Natural killer cell (primary cell): ENCODE data around the gene POGLUT3. TPM values are rescaled to one million over a fixed set of nuclear protein-coding genes. Genes with fewer than 3 reads are reported as not detected.

Experiments used
- ATAC-seq, 3 donors: fragments of 150-1000 bp in 2 of 3; fragments of 200-7000 bp in 1 of 3; cut with Tn5 transposase; 1 replicate in 1 of 3; 2 replicates in 2 of 3; pipeline ENCODE4 v1.10.0; 2021; ENCODE audit warnings: mild to moderate bottlenecking in 2 of 3, moderate library complexity in 2 of 3
- DNase-seq, 2 donors: peaks; one replicate each; pipeline versions ENCODE4 v3.0.0 to v3.0.0-alpha.2; 2013 to 2021; ENCODE audit warnings: mixed read lengths in 1 of 2
- H3K27ac ChIP-seq: one replicate; pipeline ENCODE4 v1.5.1; 2013; ENCODE audit warnings: mild to moderate bottlenecking, low read length
- H3K27me3 ChIP-seq: one replicate; pipeline ENCODE4 v1.6.1; 2013; ENCODE audit warnings: low read length; ENCODE audit not compliant: control insufficient read depth, insufficient read depth
- H3K36me3 ChIP-seq: one replicate; pipeline ENCODE4 v1.6.1; 2013; ENCODE audit warnings: low read length; ENCODE audit not compliant: control insufficient read depth, insufficient read depth
- H3K4me1 ChIP-seq: one replicate; pipeline ENCODE4 v1.6.1; 2013; ENCODE audit warnings: low read length; ENCODE audit not compliant: control insufficient read depth, insufficient read depth
- H3K4me3 ChIP-seq: one replicate; pipeline ENCODE4 v1.5.1; 2013; ENCODE audit warnings: low read length
- H3K9me3 ChIP-seq: one replicate; pipeline ENCODE4 v1.6.1; 2013; ENCODE audit warnings: low read length; ENCODE audit not compliant: control insufficient read depth, insufficient read depth
- H3K27ac Mint-ChIP-seq, 2 donors: one replicate each; pipeline ENCODE4 v1.8.0; 2022; ENCODE audit warnings: mild to moderate bottlenecking in 2 of 2, mixed read lengths in 2 of 2, moderate library complexity in 1 of 2
- H3K27me3 Mint-ChIP-seq, 2 donors: one replicate each; pipeline ENCODE4 v1.8.0; 2022; ENCODE audit warnings: low read depth in 2 of 2, mixed read lengths in 2 of 2
- H3K36me3 Mint-ChIP-seq: one replicate; pipeline ENCODE4 v1.8.0; 2022; ENCODE audit warnings: mixed read lengths
- H3K4me1 Mint-ChIP-seq, 2 donors: one replicate each; pipeline ENCODE4 v1.8.0; 2022; ENCODE audit warnings: mixed read lengths in 2 of 2
- H3K4me3 Mint-ChIP-seq: one replicate; pipeline ENCODE4 v1.8.0; 2022; ENCODE audit warnings: mild to moderate bottlenecking, moderate library complexity, mixed read lengths
- H3K9me3 Mint-ChIP-seq, 2 donors: one replicate each; pipeline ENCODE4 v1.8.0; 2022; ENCODE audit warnings: mixed read lengths in 2 of 2
- WGBS: methylation state at CpG from one replicate; pipeline ENCODE4 v1.1.7; 2013; ENCODE audit warnings: missing lambda C conversion rate; ENCODE audit not compliant: insufficient coverage; 5-methylcytosine and 5-hydroxymethylcytosine counted together
- intact Hi-C: fragments of 100-400 bp; cut with micrococcal nuclease; formaldehyde crosslinking; loops from one replicate; pipeline ENCODE4 v1.14.2; 2022
- total RNA-seq, 4 donors: library from RNA; stranded (reverse); fragments of 120-200 nt in 1 of 4; gene quantifications; one replicate each; pipeline versions ENCODE4 v1.2.3 to v1.2.4, GENCODE V29; 2013 to 2022
- TF ChIP-seq, protein P1 (sequence below): fragments of 200-600 bp; IDR thresholded peaks from one replicate; pipeline ENCODE4 v1.8.0; 2022; ENCODE audit warnings: antibody characterized with exemption

The POGLUT3 gene
- total RNA-seq, 3 donors from 2014 or later (not counting 1 experiment from before 2014, with no cell fraction given), result 9.1 to 12.8 (median 10.8) TPM

DNA sequence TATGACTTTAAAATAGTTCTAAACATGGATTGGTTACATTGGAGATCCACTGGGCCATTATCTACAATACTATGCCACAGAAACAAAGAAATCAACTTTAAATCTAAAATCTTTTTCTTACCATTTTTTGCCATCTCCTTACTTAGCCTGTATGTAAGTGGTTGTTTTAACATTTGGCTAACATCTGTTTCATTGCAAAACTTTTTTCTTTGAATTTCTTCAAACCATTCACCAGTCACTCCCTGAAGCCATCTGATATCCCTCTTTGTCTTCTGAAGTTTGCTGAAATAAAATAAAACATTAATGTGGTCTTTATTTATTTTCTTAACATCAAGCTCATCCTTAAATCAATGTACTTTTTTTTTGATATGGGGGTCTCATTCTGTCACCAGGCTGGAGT is 43.3 kb upstream of the POGLUT3 start:
- Mint-ChIP-seq H3K36me3 (no peaks in the 10 kb centered on the region), H3K27ac (no peak overlapping the region), H3K9me3 (no peaks in the 10 kb centered on the region), H3K4me1 (peaks cover 14 to 22% of the 10 kb centered on the region in 2 donors), H3K27me3 (no peaks in the 10 kb centered on the region), H3K4me3 (no peak overlapping the region)
- ATAC-seq (no peak), DNase-seq (no peak)
- intact Hi-C loops, result no loop called here
- H3K27ac ChIP-seq, result no peak overlapping the region
- H3K36me3 ChIP-seq, result no peaks in the 10 kb centered on the region
- no peak overlapping the region for H3K4me3 ChIP-seq
- no peaks in the 10 kb centered on the region for H3K27me3 ChIP-seq
- no peaks in the 10 kb centered on the region for H3K9me3 ChIP-seq
- peaks cover 7% of the 10 kb centered on the region for H3K4me1 ChIP-seq
- TF ChIP-seq, protein P1, sequence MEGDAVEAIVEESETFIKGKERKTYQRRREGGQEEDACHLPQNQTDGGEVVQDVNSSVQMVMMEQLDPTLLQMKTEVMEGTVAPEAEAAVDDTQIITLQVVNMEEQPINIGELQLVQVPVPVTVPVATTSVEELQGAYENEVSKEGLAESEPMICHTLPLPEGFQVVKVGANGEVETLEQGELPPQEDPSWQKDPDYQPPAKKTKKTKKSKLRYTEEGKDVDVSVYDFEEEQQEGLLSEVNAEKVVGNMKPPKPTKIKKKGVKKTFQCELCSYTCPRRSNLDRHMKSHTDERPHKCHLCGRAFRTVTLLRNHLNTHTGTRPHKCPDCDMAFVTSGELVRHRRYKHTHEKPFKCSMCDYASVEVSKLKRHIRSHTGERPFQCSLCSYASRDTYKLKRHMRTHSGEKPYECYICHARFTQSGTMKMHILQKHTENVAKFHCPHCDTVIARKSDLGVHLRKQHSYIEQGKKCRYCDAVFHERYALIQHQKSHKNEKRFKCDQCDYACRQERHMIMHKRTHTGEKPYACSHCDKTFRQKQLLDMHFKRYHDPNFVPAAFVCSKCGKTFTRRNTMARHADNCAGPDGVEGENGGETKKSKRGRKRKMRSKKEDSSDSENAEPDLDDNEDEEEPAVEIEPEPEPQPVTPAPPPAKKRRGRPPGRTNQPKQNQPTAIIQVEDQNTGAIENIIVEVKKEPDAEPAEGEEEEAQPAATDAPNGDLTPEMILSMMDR, result no peak

DNA sequence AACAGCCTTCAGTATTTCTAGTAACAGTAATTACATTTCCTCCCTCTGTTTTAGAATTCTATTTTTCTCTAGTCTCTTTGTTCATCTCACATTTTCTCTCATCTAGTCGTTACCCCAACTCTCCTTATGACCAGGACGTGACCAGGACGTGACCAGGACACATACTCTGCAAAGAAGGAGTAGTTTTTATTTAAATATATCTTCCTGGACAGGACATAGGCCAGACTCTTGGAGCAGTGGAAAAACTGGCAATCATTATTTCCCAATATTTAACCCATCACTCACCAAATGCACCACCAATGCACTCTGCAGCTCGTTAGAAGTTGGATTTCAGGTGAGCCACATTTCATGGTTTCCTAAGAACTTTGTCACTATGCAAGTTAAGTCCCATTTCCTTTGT is 40.3 kb upstream of the POGLUT3 start:
- H3K27ac Mint-ChIP-seq, result peak overlapping the region; percentile 87 to 89
- Histone ChIP-seq H3K27me3 (no peaks in the 10 kb centered on the region), H3K27ac (no peak overlapping the region), H3K9me3 (no peaks in the 10 kb centered on the region), H3K4me1 (peaks cover 7% of the 10 kb centered on the region), H3K4me3 (no peak overlapping the region), H3K36me3 (no peaks in the 10 kb centered on the region)
- DNase-seq, result no peak
- peak overlapping the region; percentile 81 for H3K4me3 Mint-ChIP-seq
- ATAC-seq, result no peak
- no peaks in the 10 kb centered on the region for H3K9me3 Mint-ChIP-seq
- H3K27me3 Mint-ChIP-seq, result peaks cover 0 to under 1% of the 10 kb centered on the region in 2 donors
- WGBS, result 77% methylated on average over 1 of the region's 4 CpGs
- TF ChIP-seq, protein P1, result no peak
- no peaks in the 10 kb centered on the region for H3K36me3 Mint-ChIP-seq
- peaks cover 14 to 22% of the 10 kb centered on the region in 2 donors for H3K4me1 Mint-ChIP-seq
- intact Hi-C loops, result loop anchor here (1.0 to 2.0 kb wide), 3 partner anchors 42 to 71 kb away; partner anchors contain the start of genes C11orf65 and EXPH5

DNA sequence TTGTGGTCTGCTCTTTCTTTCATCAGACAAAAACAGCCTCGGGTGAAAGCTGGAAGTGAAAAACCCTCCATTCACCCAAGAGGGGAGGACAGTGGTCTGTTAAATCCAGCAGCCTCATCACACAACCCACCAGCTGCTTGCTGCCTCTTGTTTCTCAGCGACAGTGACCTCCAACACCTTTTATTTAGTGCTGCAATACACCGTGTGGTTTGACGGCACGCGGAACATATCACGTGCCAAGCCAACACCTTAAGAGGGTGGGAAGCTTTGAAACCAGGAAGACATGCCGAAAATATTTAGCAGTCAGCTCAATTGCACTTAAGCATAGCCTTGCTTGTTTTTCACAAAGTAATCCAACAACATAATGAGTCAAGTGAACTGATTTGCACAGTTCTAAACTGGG is 39.8 kb upstream of the POGLUT3 start:
- Mint-ChIP-seq H3K4me1 (peaks cover 14 to 22% of the 10 kb centered on the region in 2 donors), H3K27me3 (peaks cover 0 to 3% of the 10 kb centered on the region in 2 donors), H3K9me3 (no peaks in the 10 kb centered on the region), H3K4me3 (peak overlapping the region; percentile 81), H3K36me3 (no peaks in the 10 kb centered on the region), H3K27ac (peak overlapping the region; percentile 87 to 89)
- TF ChIP-seq, protein P1, result no peak
- ATAC-seq (peak; percentile 87 to 96 (median 89)), DNase-seq (peak; percentile 49 to 61)
- H3K4me3 ChIP-seq, result no peak overlapping the region
- H3K36me3 ChIP-seq, result no peaks in the 10 kb centered on the region
- no peaks in the 10 kb centered on the region for H3K9me3 ChIP-seq
- intact Hi-C loops, result loop anchor here (1.0 to 2.0 kb wide), 3 partner anchors 41 to 71 kb away; partner anchors contain the start of genes C11orf65 and EXPH5
- peaks cover 7% of the 10 kb centered on the region for H3K4me1 ChIP-seq
- 37% methylated on average over 8 of the region's 8 CpGs for WGBS
- no peaks in the 10 kb centered on the region for H3K27me3 ChIP-seq
- peak overlapping the region; percentile 47 for H3K27ac ChIP-seq

DNA sequence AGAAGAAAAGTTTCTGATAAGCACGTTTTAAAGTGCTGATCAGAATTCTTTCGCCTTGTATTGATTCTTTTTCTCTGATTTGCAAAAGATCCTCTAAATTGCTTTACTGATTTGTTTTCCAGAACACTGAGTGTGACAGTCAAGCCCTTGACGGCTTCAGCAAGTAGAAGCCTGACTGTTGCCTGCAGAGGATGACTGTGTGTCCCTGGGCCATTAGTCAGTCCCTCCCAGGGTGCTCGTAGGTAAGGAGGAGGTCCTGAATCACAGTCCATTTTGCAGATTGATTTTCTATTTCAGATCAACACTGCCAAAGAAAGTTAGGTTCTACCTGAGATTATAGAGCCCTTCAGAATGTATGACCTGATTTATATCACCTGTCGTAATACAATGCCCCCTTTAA is 38.6 kb upstream of the POGLUT3 start:
- Mint-ChIP-seq H3K9me3 (no peaks in the 10 kb centered on the region), H3K27me3 (peaks cover 0 to 3% of the 10 kb centered on the region in 2 donors), H3K36me3 (no peaks in the 10 kb centered on the region), H3K27ac (no peak overlapping the region), H3K4me3 (no peak overlapping the region), H3K4me1 (peaks cover 14 to 24% of the 10 kb centered on the region in 2 donors)
- ATAC-seq (no peak), DNase-seq (no peak)
- intact Hi-C loops, result no loop called here
- no peak overlapping the region for H3K27ac ChIP-seq
- H3K4me1 ChIP-seq, result peaks cover 7% of the 10 kb centered on the region
- H3K36me3 ChIP-seq, result no peaks in the 10 kb centered on the region
- WGBS, result 91% methylated on average over 5 of the region's 5 CpGs
- no peaks in the 10 kb centered on the region for H3K9me3 ChIP-seq
- H3K27me3 ChIP-seq, result no peaks in the 10 kb centered on the region
- H3K4me3 ChIP-seq, result no peak overlapping the region
- TF ChIP-seq, protein P1, result no peak
